GM21360 (cell line): ENCODE data around the gene WDR82.

Experiments
- ATAC-seq: cut with Tn5 transposase; IDR thresholded peaks from one replicate; pipeline ENCODE4 v1.9.1; 2021; ENCODE audit warnings: mild to moderate bottlenecking, moderate library complexity; ENCODE audit not compliant: unreplicated experiment

The WDR82 gene

GRCh38 chr3:52278510-52279069 lies at the start of gene WDR82:
TSS of gene WDR82 (minus strand) at chr3:52278649. CDS start at chr3:52278361, 288 bp downstream.
- peak; percentile 79 for ATAC-seq

- ATAC-seq = no peak
Measured at GRCh38 chr3:52327486-52328290, 49.2 kb upstream of the WDR82 start.

- ATAC-seq = no peak
Measured at GRCh38 chr3:52326976-52327375, 48.5 kb upstream of the WDR82 start.

GRCh38 chr3:52325686-52326085 lies 47.2 kb upstream of the WDR82 start:
- ATAC-seq = no peak

GRCh38 chr3:52324676-52325075 lies 46.2 kb upstream of the WDR82 start:
- no peak for ATAC-seq

- no peak for ATAC-seq
Measured at GRCh38 chr3:52323526-52324295, 45.3 kb upstream of the WDR82 start.

- ATAC-seq = no peak
Measured at GRCh38 chr3:52322466-52322865, 44.0 kb upstream of the WDR82 start.

GRCh38 chr3:52321481-52321880 lies 43.0 kb upstream of the WDR82 start:
- ATAC-seq = no peak

- no peak for ATAC-seq
Measured at GRCh38 chr3:52319921-52320595, 41.6 kb upstream of the WDR82 start.

- ATAC-seq = no peak
Measured at GRCh38 chr3:52318186-52318816, 39.9 kb upstream of the WDR82 start.

- ATAC-seq = no peak
Measured at GRCh38 chr3:52317208-52318000, 39.0 kb upstream of the WDR82 start.

GRCh38 chr3:52315977-52316764 lies 37.7 kb upstream of the WDR82 start, which contains the start of gene DNAH1:
TSS of gene DNAH1 (plus strand) at chr3:52316319. CDS start at chr3:52322443, 6,124 bp downstream.
- ATAC-seq = no peak

GRCh38 chr3:52315006-52315405 lies 36.6 kb upstream of the WDR82 start:
- no peak for ATAC-seq

GRCh38 chr3:52314489-52314888 lies 36.0 kb upstream of the WDR82 start:
- no peak for ATAC-seq

- peak; percentile 82 for ATAC-seq
Measured at GRCh38 chr3:52313774-52314188, 35.3 kb upstream of the WDR82 start.

GRCh38 chr3:52313188-52313773 lies 34.8 kb upstream of the WDR82 start:
- ATAC-seq = peak; percentile 6

- no peak for ATAC-seq
Measured at GRCh38 chr3:52311576-52312119, 33.2 kb upstream of the WDR82 start.

- ATAC-seq = no peak
Measured at GRCh38 chr3:52310861-52311575, 32.6 kb upstream of the WDR82 start.
